KMS-11 (cell line): Measurements from ENCODE around the gene UGT1A8.

ENCODE experiments used
- H2AFZ ChIP-seq: fragments of 200-600 bp; sonication (generic); 2 replicates; pipeline ENCODE4 v1.6.1; 2016; ENCODE audit warnings: antibody characterized with exemption, mixed run types, low read depth
- H3K27ac ChIP-seq: fragments of 200-600 bp; sonication (generic); 2 replicates; pipeline ENCODE4 v1.6.1; 2016; ENCODE audit warnings: mild to moderate bottlenecking, mixed run types
- H3K27me3 ChIP-seq: fragments of 200-600 bp; sonication (generic); 2 replicates; pipeline ENCODE4 v1.6.1; 2017; ENCODE audit warnings: mild to moderate bottlenecking, low read depth, mixed run types, moderate library complexity; ENCODE audit not compliant: insufficient read depth
- H3K36me3 ChIP-seq: fragments of 200-600 bp; sonication (generic); 2 replicates; pipeline ENCODE4 v1.6.1; 2017; ENCODE audit warnings: mild to moderate bottlenecking, mixed run types; ENCODE audit not compliant: insufficient read depth
- H3K4me1 ChIP-seq: fragments of 200-600 bp; sonication (generic); 2 replicates; pipeline ENCODE4 v1.6.1; 2016; ENCODE audit warnings: mild to moderate bottlenecking, low read depth, mixed run types; ENCODE audit not compliant: poor library complexity, severe bottlenecking
- H3K4me2 ChIP-seq: fragments of 200-600 bp; sonication (generic); 2 replicates; pipeline ENCODE4 v1.7.0; 2016; ENCODE audit warnings: mild to moderate bottlenecking, mixed run types
- H3K4me3 ChIP-seq: fragments of 200-600 bp; sonication (generic); IDR thresholded peaks from 2 replicates; pipeline ENCODE4 v1.6.1; 2017; ENCODE audit warnings: low read depth, low read length, mixed read lengths; ENCODE audit not compliant: insufficient read depth
- H3K79me2 ChIP-seq: fragments of 200-600 bp; sonication (generic); 2 replicates; pipeline ENCODE4 v1.6.1; 2016; ENCODE audit warnings: low read depth, mixed run types; ENCODE audit not compliant: insufficient read depth
- H3K9ac ChIP-seq: fragments of 200-600 bp; sonication (generic); 2 replicates; pipeline ENCODE4 v1.6.1; 2016; ENCODE audit warnings: mild to moderate bottlenecking, mixed run types
- H4K20me1 ChIP-seq: fragments of 200-600 bp; sonication (generic); 2 replicates; pipeline ENCODE4 v1.6.1; 2016; ENCODE audit warnings: mild to moderate bottlenecking, mixed run types; ENCODE audit not compliant: insufficient read depth
- TF ChIP-seq, protein P1 (sequence below): fragments of 200-600 bp; sonication (generic); conservative IDR thresholded peaks from 2 replicates; pipeline ENCODE4 v1.6.1; 2017; ENCODE audit warnings: low read depth, mild to moderate bottlenecking, antibody characterized with exemption, low read length, moderate library complexity, mixed read lengths

The UGT1A8 gene

DNA sequence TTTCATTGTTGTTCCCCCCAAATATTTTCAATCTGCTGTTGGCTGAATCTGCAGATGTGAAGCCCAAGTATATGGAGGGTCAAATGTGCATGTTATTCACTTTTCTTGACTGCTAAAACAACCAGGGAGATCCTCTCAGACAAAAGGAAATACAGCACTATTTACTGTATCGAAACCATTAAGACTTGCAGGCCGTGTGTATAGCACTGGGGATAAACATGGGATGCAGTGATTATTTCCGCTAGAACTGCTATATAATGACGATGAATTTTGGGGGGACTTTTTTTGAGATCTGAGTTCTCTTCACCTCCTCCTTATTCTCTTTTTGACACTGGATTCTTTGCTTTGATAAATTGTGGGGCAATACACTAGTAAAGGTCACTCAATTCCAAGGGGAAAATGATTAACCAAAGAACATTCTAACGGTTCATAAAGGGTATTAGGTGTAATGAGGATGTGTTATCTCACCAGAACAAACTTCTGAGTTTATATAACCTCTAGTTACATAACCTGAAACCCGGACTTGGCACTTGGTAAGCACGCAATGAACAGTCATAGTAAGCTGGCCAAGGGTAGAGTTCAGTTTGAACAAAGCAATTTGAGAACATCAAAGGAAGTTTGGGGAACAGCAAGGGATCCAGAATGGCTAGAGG is 139.1 kb downstream of the UGT1A8 start:
- H3K79me2 ChIP-seq = no peaks in the 10 kb centered on the region
- H3K4me3 ChIP-seq = no peak overlapping the region
- no peaks in the 10 kb centered on the region for H3K36me3 ChIP-seq
- H3K9ac ChIP-seq = no peak overlapping the region
- H3K27me3 ChIP-seq = no peaks in the 10 kb centered on the region
- H3K27ac ChIP-seq = no peak overlapping the region
- no peak overlapping the region for H2AFZ ChIP-seq
- no peaks in the 10 kb centered on the region for H4K20me1 ChIP-seq
- no peaks in the 10 kb centered on the region for H3K4me1 ChIP-seq
- TF ChIP-seq, protein P1, sequence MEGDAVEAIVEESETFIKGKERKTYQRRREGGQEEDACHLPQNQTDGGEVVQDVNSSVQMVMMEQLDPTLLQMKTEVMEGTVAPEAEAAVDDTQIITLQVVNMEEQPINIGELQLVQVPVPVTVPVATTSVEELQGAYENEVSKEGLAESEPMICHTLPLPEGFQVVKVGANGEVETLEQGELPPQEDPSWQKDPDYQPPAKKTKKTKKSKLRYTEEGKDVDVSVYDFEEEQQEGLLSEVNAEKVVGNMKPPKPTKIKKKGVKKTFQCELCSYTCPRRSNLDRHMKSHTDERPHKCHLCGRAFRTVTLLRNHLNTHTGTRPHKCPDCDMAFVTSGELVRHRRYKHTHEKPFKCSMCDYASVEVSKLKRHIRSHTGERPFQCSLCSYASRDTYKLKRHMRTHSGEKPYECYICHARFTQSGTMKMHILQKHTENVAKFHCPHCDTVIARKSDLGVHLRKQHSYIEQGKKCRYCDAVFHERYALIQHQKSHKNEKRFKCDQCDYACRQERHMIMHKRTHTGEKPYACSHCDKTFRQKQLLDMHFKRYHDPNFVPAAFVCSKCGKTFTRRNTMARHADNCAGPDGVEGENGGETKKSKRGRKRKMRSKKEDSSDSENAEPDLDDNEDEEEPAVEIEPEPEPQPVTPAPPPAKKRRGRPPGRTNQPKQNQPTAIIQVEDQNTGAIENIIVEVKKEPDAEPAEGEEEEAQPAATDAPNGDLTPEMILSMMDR = no peak
- no peak overlapping the region for H3K4me2 ChIP-seq

DNA sequence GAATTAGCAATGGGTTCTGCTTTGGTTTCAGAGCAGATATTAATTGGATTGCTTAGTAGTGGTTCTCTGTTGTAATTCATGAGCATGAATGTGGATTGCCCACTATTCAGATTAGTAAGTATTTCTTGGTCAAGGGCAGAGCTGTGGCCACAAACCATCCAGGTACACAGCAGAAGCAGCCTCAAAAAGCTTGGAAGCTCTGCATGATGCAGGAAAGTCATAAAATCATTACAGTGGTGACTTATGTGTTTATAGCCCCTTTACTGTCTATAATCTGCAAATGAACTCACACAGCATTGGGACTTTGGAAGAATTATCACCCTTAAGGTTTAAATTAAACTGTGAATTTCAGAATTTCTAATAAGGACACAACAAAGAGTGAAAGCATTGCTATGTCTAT is 140.7 kb downstream of the UGT1A8 start:
- Histone ChIP-seq H4K20me1 (no peaks in the 10 kb centered on the region), H3K9ac (no peak overlapping the region), H3K27ac (no peak overlapping the region), H3K79me2 (no peaks in the 10 kb centered on the region), H3K27me3 (no peaks in the 10 kb centered on the region), H2AFZ (no peak overlapping the region), H3K4me2 (no peak overlapping the region), H3K4me3 (no peak overlapping the region), H3K4me1 (no peaks in the 10 kb centered on the region), H3K36me3 (no peaks in the 10 kb centered on the region)
- TF ChIP-seq, protein P1 = no peak

DNA sequence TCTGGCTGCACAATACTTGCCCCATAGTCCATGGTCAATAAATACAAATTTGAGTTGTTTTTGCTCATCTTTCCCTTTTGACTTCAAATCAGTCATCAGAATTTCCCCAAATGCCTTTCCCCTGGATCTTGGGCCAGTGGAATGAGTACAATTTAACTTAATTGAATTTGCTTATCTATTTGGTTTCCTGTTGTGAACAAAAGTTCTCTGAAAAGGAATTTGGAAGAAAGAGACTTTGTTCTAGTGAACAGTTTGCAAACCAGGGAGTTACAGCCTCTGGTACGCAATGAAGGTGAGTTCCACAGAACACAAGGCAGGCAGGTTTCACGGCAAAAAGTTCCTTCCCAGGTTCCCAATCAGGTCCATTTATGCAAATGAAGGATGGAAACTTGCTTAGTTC is 141.4 kb downstream of the UGT1A8 start:
- Histone ChIP-seq H3K4me2 (no peak overlapping the region), H3K36me3 (no peaks in the 10 kb centered on the region)

DNA sequence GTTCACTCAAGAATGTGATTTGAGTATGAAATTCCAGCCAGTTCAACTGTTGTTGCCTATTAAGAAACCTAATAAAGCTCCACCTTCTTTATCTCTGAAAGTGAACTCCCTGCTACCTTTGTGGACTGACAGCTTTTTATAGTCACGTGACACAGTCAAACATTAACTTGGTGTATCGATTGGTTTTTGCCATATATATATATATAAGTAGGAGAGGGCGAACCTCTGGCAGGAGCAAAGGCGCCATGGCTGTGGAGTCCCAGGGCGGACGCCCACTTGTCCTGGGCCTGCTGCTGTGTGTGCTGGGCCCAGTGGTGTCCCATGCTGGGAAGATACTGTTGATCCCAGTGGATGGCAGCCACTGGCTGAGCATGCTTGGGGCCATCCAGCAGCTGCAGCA is 142.6 kb downstream of the UGT1A8 start, which contains the start of gene UGT1A1:
Gene UGT1A1 (plus strand): TSS at position 228 of the 400 bp plus-strand sequence. CDS start 18 bp downstream, at position 246.
- H3K27me3 ChIP-seq = no peaks in the 10 kb centered on the region
- H3K4me3 ChIP-seq = no peak within 1 kb of the TSS

More for the DNA sequence above, 141.4 kb downstream of the UGT1A8 start:
- H2AFZ ChIP-seq = no peak overlapping the region
- no peak overlapping the region for H3K9ac ChIP-seq
- H3K4me1 ChIP-seq = no peaks in the 10 kb centered on the region
- H3K4me3 ChIP-seq = no peak overlapping the region
- H3K79me2 ChIP-seq = no peaks in the 10 kb centered on the region
- no peaks in the 10 kb centered on the region for H4K20me1 ChIP-seq
- no peaks in the 10 kb centered on the region for H3K27me3 ChIP-seq
- TF ChIP-seq, protein P1 = no peak
- no peak overlapping the region for H3K27ac ChIP-seq

More for the DNA sequence above, 142.6 kb downstream of the UGT1A8 start, which contains the start of gene UGT1A1:
- Histone ChIP-seq H3K79me2 (no peaks in the 10 kb centered on the region), H3K4me1 (no peaks in the 10 kb centered on the region), H3K27ac (no peak within 1 kb of the TSS), H3K9ac (no peak within 1 kb of the TSS), H3K36me3 (no peaks in the 10 kb centered on the region), H4K20me1 (no peaks in the 10 kb centered on the region), H3K4me2 (no peak within 1 kb of the TSS), H2AFZ (no peak within 1 kb of the TSS)
- TF ChIP-seq, protein P1 = no peak
